Measurements from ENCODE around the gene TRABD2B. TPM values are rescaled to one million over a fixed set of nuclear protein-coding genes. Genes with fewer than 3 reads are reported as not detected.

Gene TRABD2B
- total RNA-seq, 2 donors from 2014 or later: 1.1 to 2.1 TPM

GRCh38 chr1:47778280-47778679 is 218.9 kb downstream of the TRABD2B start:
- intact Hi-C loops (cut with DNase I): no loop called here
- TF ChIP-seq POLR2AphosphoS5 (IDR thresholded peaks at IDR 0.05) (no peak), POLR2A (IDR thresholded peaks at IDR 0.05) (no peak), CTCF (IDR thresholded peaks at IDR 0.05) (no peak)

GRCh38 chr1:47777322-47777721 is 219.9 kb downstream of the TRABD2B start:
- intact Hi-C loops (cut with DNase I): no loop called here
- no peak for TF ChIP-seq POLR2A (IDR thresholded peaks at IDR 0.05)
- WGBS: 92% methylated on average over 6 of the region's 6 CpGs
- Histone ChIP-seq H3K4me3 (no peak overlapping the region), H3K27me3 (replicated peaks; ENCODE audit: insufficient read depth) (no peaks in the 10 kb centered on the region), H3K27ac (no peak overlapping the region), H3K9me3 (no peaks in the 10 kb centered on the region), H3K36me3 (no peaks in the 10 kb centered on the region), H3K4me1 (replicated peaks) (no peaks in the 10 kb centered on the region)
- DNase-seq (ENCODE audit: low spot score): no peak

More at GRCh38 chr1:47778280-47778679, 218.9 kb downstream of the TRABD2B start:
- Histone ChIP-seq H3K36me3 (no peaks in the 10 kb centered on the region), H3K4me1 (replicated peaks) (no peaks in the 10 kb centered on the region), H3K27me3 (replicated peaks; ENCODE audit: insufficient read depth) (no peaks in the 10 kb centered on the region), H3K4me3 (no peak overlapping the region), H3K27ac (no peak overlapping the region), H3K9me3 (no peaks in the 10 kb centered on the region)
- no peak for DNase-seq (ENCODE audit: low spot score)
- 100% methylated on average over 6 of the region's 6 CpGs for WGBS

- intact Hi-C loops (cut with DNase I): no loop called here
- 34% methylated on average over 9 of the region's 9 CpGs for WGBS
Observed at GRCh38 chr1:47776667-47777131, 220.5 kb downstream of the TRABD2B start.

GRCh38 chr1:47774986-47775834 is 222.0 kb downstream of the TRABD2B start:
- no peak for DNase-seq (ENCODE audit: low spot score)
- intact Hi-C loops (cut with DNase I): no loop called here

More at GRCh38 chr1:47776667-47777131, 220.5 kb downstream of the TRABD2B start:
- H3K4me3 ChIP-seq: no peak overlapping the region
- no peaks in the 10 kb centered on the region for H3K36me3 ChIP-seq
- DNase-seq (ENCODE audit: low spot score): no peak
- peaks cover 4% of the 10 kb centered on the region for H3K4me1 ChIP-seq (replicated peaks)
- H3K27me3 ChIP-seq (replicated peaks; ENCODE audit: insufficient read depth): no peaks in the 10 kb centered on the region
- no peak overlapping the region for H3K27ac ChIP-seq
- TF ChIP-seq POLR2AphosphoS5 (IDR thresholded peaks at IDR 0.05) (no peak), CTCF (IDR thresholded peaks at IDR 0.05) (no peak), POLR2A (IDR thresholded peaks at IDR 0.05) (no peak)
- no peaks in the 10 kb centered on the region for H3K9me3 ChIP-seq

More at GRCh38 chr1:47774986-47775834, 222.0 kb downstream of the TRABD2B start:
- Histone ChIP-seq H3K36me3 (no peaks in the 10 kb centered on the region), H3K4me3 (no peak overlapping the region), H3K27ac (no peak overlapping the region), H3K4me1 (replicated peaks) (peaks cover 7% of the 10 kb centered on the region), H3K9me3 (no peaks in the 10 kb centered on the region), H3K27me3 (replicated peaks; ENCODE audit: insufficient read depth) (no peaks in the 10 kb centered on the region)
- 85% methylated on average over 19 of the region's 24 CpGs for WGBS
- TF ChIP-seq POLR2AphosphoS5 (IDR thresholded peaks at IDR 0.05) (no peak), CTCF (IDR thresholded peaks at IDR 0.05) (no peak), POLR2A (IDR thresholded peaks at IDR 0.05) (no peak)

Data from prostate gland (tissue), 2 donors.